WTC11 (cell line): ENCODE results near the gene CLRN3. TPM values are rescaled to one million over a fixed set of nuclear protein-coding genes. Genes with fewer than 3 reads are reported as not detected.

Experiments
- ATAC-seq: fragments of 200-7000 bp; cut with Tn5 transposase; 2 replicates; pipeline ENCODE4 v1.10.0; 2021; ENCODE audit warnings: mild to moderate bottlenecking, moderate library complexity
- CTCF ChIA-PET: fragments of 300-600 bp; sonication (Branson Sonifier 250); formaldehyde crosslinking; loops from one replicate; lab custom pipeline; 2021; ENCODE audit warnings: antibody characterized with exemption; lab: Charles Lee
- POLR2A ChIA-PET: fragments of 350-600 bp; sonication (Branson Sonifier 250); formaldehyde crosslinking; loops from one replicate; lab custom pipeline; 2021; ENCODE audit warnings: antibody characterized with exemption; lab: Charles Lee
- DNase-seq: peaks from one replicate; pipeline ENCODE4 v3.0.0; 2021; ENCODE audit warnings: low spot score
- H3K27ac Mint-ChIP-seq: 2 replicates; pipeline ENCODE4 v1.8.0; 2021; ENCODE audit warnings: mixed read lengths
- H3K27me3 Mint-ChIP-seq: 2 replicates; pipeline ENCODE4 v1.8.0; 2021; ENCODE audit warnings: low read depth, mild to moderate bottlenecking, moderate library complexity, mixed read lengths
- H3K36me3 Mint-ChIP-seq: 2 replicates; pipeline ENCODE4 v1.8.0; 2021; ENCODE audit warnings: mixed read lengths
- H3K4me1 Mint-ChIP-seq: 2 replicates; pipeline ENCODE4 v1.8.0; 2022; ENCODE audit warnings: mixed read lengths
- H3K4me3 Mint-ChIP-seq: 2 replicates; pipeline ENCODE4 v1.8.0; 2021; ENCODE audit warnings: mild to moderate bottlenecking, moderate library complexity, mixed read lengths
- H3K9me3 Mint-ChIP-seq: 2 replicates; pipeline ENCODE4 v1.8.0; 2021; ENCODE audit warnings: mixed read lengths
- ELF4 ChIP-seq: sonication (generic); formaldehyde crosslinking; IDR thresholded peaks from 2 replicates; pipeline ENCODE4 v1.8.1; 2022; ENCODE audit warnings: low read depth, mild to moderate bottlenecking, moderate library complexity, missing genetic modification reagents
- EMX1 ChIP-seq: fragments of 250-450 bp; sonication (Bioruptor Pico); IDR thresholded peaks from 2 replicates; pipeline ENCODE4 v1.8.0; 2021; ENCODE audit warnings: mild to moderate bottlenecking
- FOXP1 ChIP-seq: sonication (generic); formaldehyde crosslinking; IDR thresholded peaks from 2 replicates; pipeline ENCODE4 v1.8.0; 2022; ENCODE audit warnings: missing genetic modification reagents, mild to moderate bottlenecking, moderate library complexity, borderline replicate concordance
- GABPB1 ChIP-seq: sonication (generic); formaldehyde crosslinking; IDR thresholded peaks from 2 replicates; pipeline ENCODE4 v1.8.1; 2023; ENCODE audit warnings: mild to moderate bottlenecking, missing genetic modification reagents
- JAZF1 ChIP-seq: fragments of 250-450 bp; sonication (Bioruptor Pico); IDR thresholded peaks from 2 replicates; pipeline ENCODE4 v1.9.0; 2021; ENCODE audit warnings: moderate library complexity, mild to moderate bottlenecking, inconsistent platforms
- MXD4 ChIP-seq: fragments of 250-450 bp; sonication (Bioruptor Pico); IDR thresholded peaks from 2 replicates; pipeline ENCODE4 v1.8.0; 2021; ENCODE audit warnings: mild to moderate bottlenecking, moderate library complexity, borderline replicate concordance
- NR3C1 ChIP-seq: sonication (generic); formaldehyde crosslinking; conservative IDR thresholded peaks from 2 replicates; pipeline ENCODE4 v1.8.1; 2023; ENCODE audit warnings: low read depth, mild to moderate bottlenecking, missing genetic modification reagents
- SMAD3 ChIP-seq: sonication (generic); formaldehyde crosslinking; IDR thresholded peaks from 2 replicates; pipeline ENCODE4 v1.8.0; 2022; ENCODE audit warnings: missing genetic modification reagents, mild to moderate bottlenecking, borderline replicate concordance
- SOX15 ChIP-seq: fragments of 250-450 bp; sonication (Bioruptor Pico); IDR thresholded peaks from 2 replicates; pipeline ENCODE4 v1.9.0; 2021; ENCODE audit warnings: mild to moderate bottlenecking
- TEAD4 ChIP-seq: sonication (generic); formaldehyde crosslinking; IDR thresholded peaks from 2 replicates; pipeline ENCODE4 v1.8.0; 2022; ENCODE audit warnings: mild to moderate bottlenecking, missing genetic modification reagents
- ZNF121 ChIP-seq: sonication (generic); formaldehyde crosslinking; IDR thresholded peaks from 2 replicates; pipeline ENCODE4 v1.8.0; 2023; ENCODE audit warnings: missing genetic modification reagents
- ZNF232 ChIP-seq: sonication (generic); formaldehyde crosslinking; IDR thresholded peaks from 2 replicates; pipeline ENCODE4 v1.8.0; 2022; ENCODE audit warnings: mild to moderate bottlenecking, missing genetic modification reagents
- total RNA-seq: library from RNA; stranded (reverse); gene quantifications from 3 replicates; pipeline ENCODE4 v1.2.3, GENCODE V29; 2021
- TF ChIP-seq, protein P1 (sequence below): sonication (generic); formaldehyde crosslinking; IDR thresholded peaks from 2 replicates; pipeline ENCODE4 v1.8.1; 2023; ENCODE audit warnings: mild to moderate bottlenecking, missing genetic modification reagents, borderline replicate concordance
- TF ChIP-seq, protein P2 (sequence below): sonication (generic); formaldehyde crosslinking; IDR thresholded peaks from 2 replicates; pipeline ENCODE4 v1.8.1; 2023; ENCODE audit warnings: mild to moderate bottlenecking, moderate library complexity, missing genetic modification reagents
- TF ChIP-seq, protein P3 (sequence below): sonication (generic); formaldehyde crosslinking; IDR thresholded peaks from 2 replicates; pipeline ENCODE4 v1.8.1; 2022; ENCODE audit warnings: low read depth, mild to moderate bottlenecking, moderate library complexity, missing genetic modification reagents, borderline replicate concordance

The CLRN3 gene
- total RNA-seq, 1 experiment from 2014 or later, result not detected

DNA sequence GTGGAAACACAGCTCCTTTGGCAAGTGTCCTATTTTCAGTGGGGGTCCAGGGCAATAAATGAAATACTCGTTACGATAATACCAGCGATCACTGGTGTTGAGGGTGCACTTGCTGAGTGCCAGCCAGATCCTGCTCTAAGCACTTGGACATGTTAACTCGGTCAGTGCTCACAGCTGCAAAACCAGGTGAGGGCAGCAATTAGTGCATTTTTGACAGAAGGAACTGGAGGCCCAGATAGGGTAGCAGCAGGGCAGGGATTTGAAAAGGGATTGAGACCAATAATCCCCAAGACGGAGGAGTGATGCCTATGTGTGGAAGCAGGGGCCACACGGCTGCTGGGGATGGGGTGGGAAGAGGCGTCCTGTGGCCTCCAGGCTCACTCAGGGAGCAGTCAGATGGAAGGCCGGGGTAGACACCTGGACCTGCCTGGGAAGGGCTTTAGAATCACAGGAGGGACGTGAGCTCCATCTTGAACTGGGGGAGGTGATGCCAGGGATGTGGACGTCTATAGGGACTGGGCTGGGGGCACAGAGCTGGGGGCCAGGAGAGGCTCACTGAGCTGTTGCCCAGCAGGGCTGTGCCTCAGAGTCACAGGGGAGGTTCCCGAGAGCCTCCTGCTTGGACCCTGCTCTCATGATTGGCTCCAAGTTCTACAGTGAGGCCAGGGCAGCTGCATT is 28.5 kb upstream of the CLRN3 start (continued):
- TF ChIP-seq, protein P1, sequence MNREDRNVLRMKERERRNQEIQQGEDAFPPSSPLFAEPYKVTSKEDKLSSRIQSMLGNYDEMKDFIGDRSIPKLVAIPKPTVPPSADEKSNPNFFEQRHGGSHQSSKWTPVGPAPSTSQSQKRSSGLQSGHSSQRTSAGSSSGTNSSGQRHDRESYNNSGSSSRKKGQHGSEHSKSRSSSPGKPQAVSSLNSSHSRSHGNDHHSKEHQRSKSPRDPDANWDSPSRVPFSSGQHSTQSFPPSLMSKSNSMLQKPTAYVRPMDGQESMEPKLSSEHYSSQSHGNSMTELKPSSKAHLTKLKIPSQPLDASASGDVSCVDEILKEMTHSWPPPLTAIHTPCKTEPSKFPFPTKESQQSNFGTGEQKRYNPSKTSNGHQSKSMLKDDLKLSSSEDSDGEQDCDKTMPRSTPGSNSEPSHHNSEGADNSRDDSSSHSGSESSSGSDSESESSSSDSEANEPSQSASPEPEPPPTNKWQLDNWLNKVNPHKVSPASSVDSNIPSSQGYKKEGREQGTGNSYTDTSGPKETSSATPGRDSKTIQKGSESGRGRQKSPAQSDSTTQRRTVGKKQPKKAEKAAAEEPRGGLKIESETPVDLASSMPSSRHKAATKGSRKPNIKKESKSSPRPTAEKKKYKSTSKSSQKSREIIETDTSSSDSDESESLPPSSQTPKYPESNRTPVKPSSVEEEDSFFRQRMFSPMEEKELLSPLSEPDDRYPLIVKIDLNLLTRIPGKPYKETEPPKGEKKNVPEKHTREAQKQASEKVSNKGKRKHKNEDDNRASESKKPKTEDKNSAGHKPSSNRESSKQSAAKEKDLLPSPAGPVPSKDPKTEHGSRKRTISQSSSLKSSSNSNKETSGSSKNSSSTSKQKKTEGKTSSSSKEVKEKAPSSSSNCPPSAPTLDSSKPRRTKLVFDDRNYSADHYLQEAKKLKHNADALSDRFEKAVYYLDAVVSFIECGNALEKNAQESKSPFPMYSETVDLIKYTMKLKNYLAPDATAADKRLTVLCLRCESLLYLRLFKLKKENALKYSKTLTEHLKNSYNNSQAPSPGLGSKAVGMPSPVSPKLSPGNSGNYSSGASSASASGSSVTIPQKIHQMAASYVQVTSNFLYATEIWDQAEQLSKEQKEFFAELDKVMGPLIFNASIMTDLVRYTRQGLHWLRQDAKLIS, result no peak
- TF ChIP-seq FOXP1 (CRISPR knock-in tag), result no peak
- no peak for TF ChIP-seq SMAD3 (CRISPR knock-in tag)
- TF ChIP-seq MXD4 (CRISPR knock-in tag), result no peak
- TF ChIP-seq TEAD4, result no peak
- TF ChIP-seq ELF4 (CRISPR knock-in tag), result no peak
- TF ChIP-seq, protein P2, sequence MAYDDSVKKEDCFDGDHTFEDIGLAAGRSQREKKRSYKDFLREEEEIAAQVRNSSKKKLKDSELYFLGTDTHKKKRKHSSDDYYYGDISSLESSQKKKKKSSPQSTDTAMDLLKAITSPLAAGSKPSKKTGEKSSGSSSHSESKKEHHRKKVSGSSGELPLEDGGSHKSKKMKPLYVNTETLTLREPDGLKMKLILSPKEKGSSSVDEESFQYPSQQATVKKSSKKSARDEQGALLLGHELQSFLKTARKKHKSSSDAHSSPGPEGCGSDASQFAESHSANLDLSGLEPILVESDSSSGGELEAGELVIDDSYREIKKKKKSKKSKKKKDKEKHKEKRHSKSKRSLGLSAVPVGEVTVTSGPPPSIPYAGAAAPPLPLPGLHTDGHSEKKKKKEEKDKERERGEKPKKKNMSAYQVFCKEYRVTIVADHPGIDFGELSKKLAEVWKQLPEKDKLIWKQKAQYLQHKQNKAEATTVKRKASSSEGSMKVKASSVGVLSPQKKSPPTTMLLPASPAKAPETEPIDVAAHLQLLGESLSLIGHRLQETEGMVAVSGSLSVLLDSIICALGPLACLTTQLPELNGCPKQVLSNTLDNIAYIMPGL (CRISPR knock-in tag), result no peak
- no peak for TF ChIP-seq NR3C1 (CRISPR knock-in tag)
- TF ChIP-seq ZNF121 (CRISPR knock-in tag), result no peak
- no peak for TF ChIP-seq ZNF232
- no peak for TF ChIP-seq EMX1

- Mint-ChIP-seq H3K4me3 (no peak overlapping the region), H3K9me3 (no peaks in the 10 kb centered on the region), H3K4me1 (peaks cover 4% of the 10 kb centered on the region; the same call in 1 of the 2 replicates), H3K36me3 (no peaks in the 10 kb centered on the region), H3K27ac (no peak overlapping the region), H3K27me3 (no peaks in the 10 kb centered on the region)
- ATAC-seq (no peak), DNase-seq (no peak)
- TF ChIP-seq, protein P2 (CRISPR knock-in tag), result no peak
- TF ChIP-seq SOX15 (no peak), GABPB1 (CRISPR knock-in tag) (no peak), JAZF1 (CRISPR knock-in tag) (no peak)
- TF ChIP-seq, protein P3, sequence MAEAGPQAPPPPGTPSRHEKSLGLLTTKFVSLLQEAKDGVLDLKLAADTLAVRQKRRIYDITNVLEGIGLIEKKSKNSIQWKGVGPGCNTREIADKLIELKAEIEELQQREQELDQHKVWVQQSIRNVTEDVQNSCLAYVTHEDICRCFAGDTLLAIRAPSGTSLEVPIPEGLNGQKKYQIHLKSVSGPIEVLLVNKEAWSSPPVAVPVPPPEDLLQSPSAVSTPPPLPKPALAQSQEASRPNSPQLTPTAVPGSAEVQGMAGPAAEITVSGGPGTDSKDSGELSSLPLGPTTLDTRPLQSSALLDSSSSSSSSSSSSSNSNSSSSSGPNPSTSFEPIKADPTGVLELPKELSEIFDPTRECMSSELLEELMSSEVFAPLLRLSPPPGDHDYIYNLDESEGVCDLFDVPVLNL, result no peak
- POLR2A ChIA-PET, result no interaction called here
- CTCF ChIA-PET, result interaction anchor here (0.8 to 1.6 kb wide), 4 partner anchors 14 to 91 kb away, joined by 3 to 6 read pairs (median 3); partner anchors contain the start of gene PTPRE
Observed at GRCh38 chr10:127920306-127921074, 27.7 kb upstream of the CLRN3 start.
